Colonic mucosa (tissue), 4 donors: Measurements from ENCODE around the gene HOXD9. TPM values are rescaled to one million over a fixed set of nuclear protein-coding genes. Genes with fewer than 3 reads are reported as not detected.
A peak's percentile ranks its signal among the peaks of the same experiment; 100 is the strongest.

ENCODE experiments used
- DNase-seq: peaks from one replicate; pipeline ENCODE4 v3.0.0-alpha.2; 2020
- H3K27ac ChIP-seq: fragments of 200-600 bp; one replicate; pipeline ENCODE4 v1.8.0; 2021
- H3K27me3 ChIP-seq: fragments of 200-600 bp; one replicate; pipeline ENCODE4 v1.8.0; 2021
- H3K36me3 ChIP-seq: fragments of 200-600 bp; one replicate; pipeline ENCODE4 v1.8.0; 2021
- H3K4me1 ChIP-seq: fragments of 200-600 bp; one replicate; pipeline ENCODE4 v1.8.0; 2021; ENCODE audit warnings: mild to moderate bottlenecking
- H3K4me3 ChIP-seq: fragments of 200-600 bp; one replicate; pipeline ENCODE4 v1.8.0; 2021
- H3K9ac ChIP-seq, 2 donors: one replicate each; pipeline ENCODE4 v1.7.0; 2013; ENCODE audit warnings: control low read depth in 2 of 2, low read depth in 2 of 2, low read length in 2 of 2
- H3K9me3 ChIP-seq: fragments of 200-600 bp; one replicate; pipeline ENCODE4 v1.8.0; 2021
- CTCF ChIP-seq: fragments of 200-600 bp; IDR thresholded peaks from one replicate; pipeline ENCODE4 v1.8.0; 2022; ENCODE audit warnings: antibody characterized with exemption, mild to moderate bottlenecking
- intact Hi-C: fragments of 100-400 bp; cut with DNase I; formaldehyde crosslinking; loops from one replicate; pipeline ENCODE4 v1.14.1; 2022
- total RNA-seq, 2 donors: library from RNA; stranded (reverse); fragmentation: NEBNext Ultra II Directional in 1 of 2; extraction: Animal tissue kit (Norgen Biotek cat#: 25700) in 1 of 2; gene quantifications; one replicate each; pipeline ENCODE4 v1.2.1, GENCODE V29; 2021
- donor health status: healthy.
- donor health status: DM: no; HTN: no; CAD: no.
- donor health status: DM: no; HTN: no; CAD: no.

Gene HOXD9
- total RNA-seq, 2 donors from 2014 or later, result 0.86 to 1.7 TPM

DNA sequence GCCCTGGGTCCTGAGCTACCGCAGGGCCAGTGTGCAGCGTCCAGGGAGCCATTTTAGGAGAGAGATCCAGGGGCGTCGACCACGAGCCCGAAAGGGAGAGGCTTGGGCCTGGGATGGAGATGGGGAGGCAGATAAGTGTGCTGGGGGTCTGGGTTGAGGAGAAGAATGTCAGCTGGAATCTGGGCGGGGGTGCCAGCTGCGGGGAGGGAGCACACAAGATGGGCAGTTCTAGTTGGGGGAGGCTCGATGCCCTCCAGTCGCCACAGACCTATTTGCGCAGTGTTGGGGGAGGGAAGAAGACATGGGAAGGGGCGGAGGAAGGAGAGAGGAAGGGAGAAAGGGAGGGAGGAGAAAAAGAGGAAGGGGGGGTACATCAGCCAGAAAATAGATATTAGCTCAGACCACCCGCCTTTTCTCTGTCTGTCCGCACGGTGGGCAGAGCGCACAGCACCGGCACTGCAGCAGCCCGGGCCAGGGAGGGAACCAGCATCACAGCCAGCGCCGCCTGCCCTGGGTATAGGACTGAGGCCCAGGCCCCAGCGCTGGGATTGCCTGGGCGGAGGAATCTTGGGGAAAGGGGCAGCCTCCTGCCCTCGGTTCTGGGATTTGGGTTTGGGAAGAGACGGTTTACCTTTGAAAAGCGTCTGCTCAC, 17.3 kb upstream of the HOXD9 start:
- Histone ChIP-seq H3K36me3 (no peaks in the 10 kb centered on the region), H3K4me3 (peak overlapping the region; percentile 26), H3K9ac (peak overlapping the region; percentile 55 to 79), H3K4me1 (peaks cover 3% of the 10 kb centered on the region), H3K27me3 (peaks cover 91% of the 10 kb centered on the region), H3K27ac (peak overlapping the region; percentile 63), H3K9me3 (no peaks in the 10 kb centered on the region)
- intact Hi-C loops, result no loop called here
- no peak for TF ChIP-seq CTCF
- DNase-seq, result no peak

DNA sequence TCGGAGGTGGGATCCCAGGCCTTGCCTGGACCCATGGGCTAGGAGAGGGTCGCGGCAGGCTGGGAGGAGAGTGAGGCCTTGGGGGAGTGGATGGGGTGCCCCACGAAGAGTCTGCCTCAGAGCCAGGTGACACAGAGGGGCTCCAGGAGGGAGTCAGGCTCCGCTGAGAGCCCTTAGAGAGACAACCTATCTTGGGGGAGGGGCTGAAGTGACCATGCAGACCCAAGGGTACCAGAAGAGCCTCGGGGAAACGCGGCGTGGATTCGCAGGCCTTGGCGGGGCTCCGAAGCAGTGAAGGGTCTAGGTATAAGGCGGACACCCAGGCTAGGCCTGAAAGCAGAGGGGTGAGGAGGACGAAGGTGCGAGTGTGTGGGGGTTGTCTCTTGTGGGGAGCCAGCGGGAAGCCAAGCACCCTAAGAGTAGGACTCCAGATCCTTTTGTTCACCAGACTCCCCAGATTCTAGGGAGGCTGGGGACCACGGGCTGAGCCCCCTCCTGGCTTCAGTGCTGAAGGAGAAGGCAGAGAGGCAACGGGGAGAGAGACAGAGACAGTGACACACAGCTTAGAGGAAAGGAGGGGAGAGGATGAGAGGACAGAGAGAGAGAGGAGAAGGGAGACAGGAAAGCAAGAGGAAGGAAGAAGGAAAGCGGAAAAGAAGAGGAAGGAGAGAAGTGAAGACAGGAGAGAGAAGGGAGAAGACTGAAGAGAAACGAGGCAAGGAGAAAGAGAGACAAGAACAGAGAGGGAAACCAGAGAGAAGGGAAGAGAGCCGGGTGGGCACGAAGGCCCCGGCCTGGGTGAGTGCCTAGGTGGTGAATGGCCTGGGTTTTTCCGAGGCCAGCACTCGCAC, 16.6 kb upstream of the HOXD9 start:
- H3K4me3 ChIP-seq, result peak overlapping the region; percentile 27
- H3K9me3 ChIP-seq, result no peaks in the 10 kb centered on the region
- H3K9ac ChIP-seq, result peak overlapping the region; percentile 57 to 79
- no peak for TF ChIP-seq CTCF
- peaks cover 90% of the 10 kb centered on the region for H3K27me3 ChIP-seq
- peaks cover 3% of the 10 kb centered on the region for H3K4me1 ChIP-seq
- peak overlapping the region; percentile 62 for H3K27ac ChIP-seq
- intact Hi-C loops, result no loop called here
- DNase-seq, result no peak
- no peaks in the 10 kb centered on the region for H3K36me3 ChIP-seq

DNA sequence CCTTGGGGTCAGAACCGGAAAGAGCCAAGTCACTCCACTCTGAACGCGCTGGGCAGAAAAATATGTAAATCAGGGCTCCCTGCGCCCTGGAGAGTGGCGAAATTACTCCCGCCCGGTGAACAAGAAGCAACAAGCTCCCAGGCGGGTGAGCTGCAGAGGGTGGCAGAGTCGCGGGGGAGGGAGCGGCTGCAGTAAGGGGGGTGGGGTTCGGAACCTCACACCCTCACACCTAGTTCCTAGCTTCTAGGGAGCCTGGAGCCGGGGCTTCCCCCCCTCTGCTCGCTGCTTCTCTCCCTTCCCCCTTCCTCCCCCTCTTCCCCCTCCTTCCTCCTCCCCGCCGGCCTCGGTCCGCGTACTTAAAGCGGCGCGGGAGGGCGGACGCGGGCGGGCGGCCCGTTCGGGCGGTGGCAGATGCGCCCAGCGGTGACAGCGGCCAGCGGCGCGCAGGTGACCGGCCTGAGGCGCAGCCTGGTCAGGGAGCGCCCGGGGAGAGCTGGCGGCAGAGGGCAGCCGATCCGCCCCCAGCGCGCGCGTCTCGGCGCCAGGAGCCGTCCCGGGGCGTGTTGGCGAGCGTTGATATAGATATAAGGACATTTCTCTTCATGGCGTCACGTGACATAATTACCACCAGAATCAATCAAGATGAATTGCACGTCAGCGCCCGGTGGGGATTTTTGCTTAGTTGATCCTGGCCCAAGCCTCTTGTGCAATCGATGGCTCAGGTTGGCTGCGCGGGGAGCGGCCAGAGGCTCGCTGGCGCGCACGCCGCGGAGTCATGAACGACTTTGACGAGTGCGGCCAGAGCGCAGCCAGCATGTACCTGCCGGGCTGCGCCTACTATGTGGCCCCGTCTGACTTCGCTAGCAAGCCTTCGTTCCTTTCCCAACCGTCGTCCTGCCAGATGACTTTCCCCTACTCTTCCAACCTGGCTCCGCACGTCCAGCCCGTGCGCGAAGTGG, 15.7 kb upstream of the HOXD9 start, which contains the start of gene HOXD11:
Gene HOXD11, plus strand, starts transcription at position 700 of the 959 bp plus-strand sequence. Its CDS starts 76 bp downstream, at position 776.
- Histone ChIP-seq H3K4me3 (peak within 1 kb of the TSS; percentile 27), H3K9me3 (no peaks in the 10 kb centered on the region), H3K36me3 (no peaks in the 10 kb centered on the region), H3K27me3 (peaks cover 90% of the 10 kb centered on the region), H3K9ac (peak within 1 kb of the TSS; percentile 49 to 57), H3K4me1 (peaks cover 3% of the 10 kb centered on the region), H3K27ac (peak within 1 kb of the TSS; percentile 62)
- TF ChIP-seq CTCF, result no peak
- intact Hi-C loops, result no loop called here
- DNase-seq, result peak; percentile 41

GRCh38 chr2:176107731-176108181, 14.8 kb upstream of the HOXD9 start:
- intact Hi-C loops, result no loop called here
- peak; percentile 12 for DNase-seq
- Histone ChIP-seq H3K36me3 (no peaks in the 10 kb centered on the region), H3K4me1 (peaks cover 3% of the 10 kb centered on the region), H3K9ac (peak overlapping the region in 1 of 2 donors; percentile 48), H3K27me3 (peaks cover 92% of the 10 kb centered on the region), H3K9me3 (no peaks in the 10 kb centered on the region), H3K4me3 (peak overlapping the region; percentile 17), H3K27ac (no peak overlapping the region)
- no peak for TF ChIP-seq CTCF
